Femur (tissue), 1 donor: ENCODE data around the gene ZFAND5.
A peak's percentile ranks its signal among the peaks of the same experiment; 100 is the strongest.

Experiments
- DNase-seq: peaks from one replicate; pipeline ENCODE4 v3.0.0-alpha.2; 2017

The ZFAND5 gene

GRCh38 chr9:72315510-72316311 lies 49.3 kb downstream of the ZFAND5 start:
- DNase-seq: peak; percentile 59

DNA sequence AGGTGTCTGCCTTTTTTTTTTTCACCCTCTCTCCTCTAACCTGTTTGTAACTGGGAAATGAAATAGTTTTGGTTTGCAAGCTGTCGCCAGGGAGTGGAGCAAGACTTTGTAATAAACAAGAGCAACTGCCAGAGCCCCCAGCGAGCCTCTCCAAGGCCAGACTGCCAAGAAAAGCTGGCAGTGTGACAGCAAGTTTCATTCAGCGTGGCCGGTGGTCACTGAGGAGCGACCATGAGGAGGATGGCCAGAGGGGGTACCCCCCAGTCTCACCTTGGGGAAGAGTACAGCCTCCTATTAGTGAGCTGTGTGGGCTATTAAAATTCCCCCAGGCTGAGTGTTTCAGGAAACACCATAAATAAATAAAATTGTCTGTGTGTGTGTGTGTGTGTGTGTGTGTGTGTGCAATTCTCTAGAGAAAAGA lies 49.9 kb downstream of the ZFAND5 start:
- peak; percentile 83 for DNase-seq

- no peak for DNase-seq
These were observed 51.5 kb downstream of the ZFAND5 start for GRCh38 chr9:72313507-72313906.

DNA sequence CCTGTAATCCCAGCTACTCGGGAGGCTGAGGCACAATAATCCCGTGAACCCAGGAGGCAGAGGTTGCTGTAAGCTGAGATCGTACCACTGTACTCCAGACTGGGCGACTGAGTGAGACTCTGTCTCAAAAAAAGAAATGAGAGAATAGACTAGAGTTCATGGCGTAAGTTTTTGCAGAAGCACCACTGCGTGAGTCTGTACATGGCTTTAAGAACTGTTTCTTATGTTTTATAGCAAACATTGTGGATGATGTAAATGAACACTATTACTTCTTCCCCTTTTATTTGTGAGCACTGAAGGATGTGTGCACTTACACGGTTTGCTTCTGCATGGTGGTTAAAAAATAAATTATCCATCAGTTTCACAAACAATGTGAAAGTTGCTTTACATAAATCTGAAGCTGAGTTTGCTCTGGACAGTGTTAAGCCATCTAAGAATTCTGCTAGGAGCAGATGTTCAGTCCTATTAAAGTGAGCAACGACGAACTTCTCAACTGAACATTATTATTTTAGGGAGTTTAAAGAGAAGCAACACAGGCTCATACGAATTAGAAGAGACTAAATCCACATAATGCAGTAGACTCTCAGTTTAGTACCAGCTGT lies 52.5 kb downstream of the ZFAND5 start:
- DNase-seq: no peak

- no peak for DNase-seq
These were observed 55.5 kb downstream of the ZFAND5 start for GRCh38 chr9:72309364-72310133.

DNA sequence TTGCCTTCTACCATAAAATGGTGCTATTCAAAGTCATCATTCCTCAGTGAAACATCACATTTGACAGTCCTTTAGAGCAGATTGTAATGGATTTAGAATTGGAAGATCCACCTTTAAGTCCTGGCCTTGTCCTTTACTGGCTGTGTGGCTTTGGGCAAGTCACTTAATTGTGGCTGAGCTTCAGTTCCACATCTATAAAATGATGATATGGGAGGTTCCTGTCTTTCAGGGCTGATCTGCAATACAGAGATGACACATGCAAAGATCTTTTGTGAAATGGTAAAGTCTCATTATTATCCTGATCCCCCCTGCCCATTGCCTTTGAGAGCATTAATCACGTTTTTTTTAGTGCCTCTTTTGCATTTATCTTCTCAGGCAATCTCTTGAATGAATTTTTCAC lies 58.2 kb downstream of the ZFAND5 start:
- no peak for DNase-seq

DNA sequence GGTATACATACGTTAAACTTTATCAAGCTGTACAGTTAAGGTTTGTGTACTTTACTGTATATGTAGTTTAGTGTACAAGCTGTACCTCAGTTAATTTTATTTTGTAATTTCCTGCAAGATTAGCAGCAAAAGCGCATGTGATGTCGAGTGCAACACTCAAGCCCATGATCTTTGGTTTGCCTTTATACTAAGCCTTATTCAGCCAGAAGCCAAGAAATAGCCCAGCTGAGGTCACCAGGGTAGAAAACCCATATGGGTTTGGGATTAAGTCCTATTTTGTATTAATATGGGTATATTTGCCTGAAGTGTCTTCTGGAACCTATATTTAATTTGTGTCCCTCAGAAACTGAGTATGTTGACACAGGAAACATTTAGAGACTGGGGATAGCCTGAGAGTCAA lies 59.3 kb downstream of the ZFAND5 start:
- no peak for DNase-seq

DNA sequence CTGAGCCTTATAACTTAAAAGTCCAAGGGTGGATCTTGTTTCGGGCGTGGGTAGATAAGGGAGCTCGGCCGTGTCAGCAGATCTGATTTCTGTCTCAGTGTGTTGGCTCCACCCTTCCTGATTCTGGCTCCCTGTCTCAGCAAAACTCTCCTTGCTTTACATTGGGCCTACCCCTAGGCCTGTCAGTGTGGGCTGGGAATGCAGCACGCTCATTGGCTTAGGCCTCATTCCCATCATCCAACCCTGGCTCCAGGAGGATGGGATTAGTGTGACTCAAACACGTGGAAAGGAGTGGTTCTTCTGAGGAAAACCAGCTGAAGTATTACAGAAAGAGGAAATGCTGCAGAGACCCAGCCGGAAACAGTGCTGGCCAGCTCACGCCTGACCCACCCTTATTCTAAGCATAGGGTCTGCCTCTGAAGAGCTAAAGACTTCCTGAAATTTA lies 59.9 kb downstream of the ZFAND5 start:
- peak; percentile 83 for DNase-seq

- DNase-seq: no peak
These were observed 60.5 kb downstream of the ZFAND5 start for GRCh38 chr9:72304538-72304937.
